NOMO-1 treated with DMSO at 0.1 percent for 48 hours (cell line): ENCODE data around the gene C6orf141.

Experiments
- DNase-seq: peaks from one replicate; lab custom pipeline; 2025; ENCODE audit not compliant: unreplicated experiment; lab: John Stamatoyannopoulos, UW

The C6orf141 gene

GRCh38 chr6:49550492-49551077, at the start of gene C6orf141:
Gene C6orf141, plus strand, starts transcription at chr6:49550668. Its CDS starts 125 bp downstream, at chr6:49550793.
- DNase-seq, result no peak

- DNase-seq, result no peak
Observed at GRCh38 chr6:49504666-49505065, 45.8 kb upstream of the C6orf141 start.

GRCh38 chr6:49506569-49507111, 43.8 kb upstream of the C6orf141 start:
- no peak for DNase-seq

GRCh38 chr6:49509342-49509741, 41.1 kb upstream of the C6orf141 start:
- no peak for DNase-seq

GRCh38 chr6:49513153-49513989, 37.1 kb upstream of the C6orf141 start:
- no peak for DNase-seq

- no peak for DNase-seq
Observed at GRCh38 chr6:49514571-49515484, 35.6 kb upstream of the C6orf141 start.

- DNase-seq, result no peak
Observed at GRCh38 chr6:49515485-49516146, 34.9 kb upstream of the C6orf141 start.

GRCh38 chr6:49516147-49516505, 34.3 kb upstream of the C6orf141 start:
- no peak for DNase-seq

GRCh38 chr6:49517919-49518318, 32.5 kb upstream of the C6orf141 start:
- DNase-seq, result no peak

- no peak for DNase-seq
Observed at GRCh38 chr6:49519660-49520059, 30.8 kb upstream of the C6orf141 start.

GRCh38 chr6:49522710-49523593, 27.5 kb upstream of the C6orf141 start:
- DNase-seq, result no peak

GRCh38 chr6:49523901-49524300, 26.6 kb upstream of the C6orf141 start:
- DNase-seq, result no peak

- DNase-seq, result no peak
Observed at GRCh38 chr6:49524541-49524940, 25.9 kb upstream of the C6orf141 start.

GRCh38 chr6:49526598-49526997, 23.9 kb upstream of the C6orf141 start:
- DNase-seq, result no peak

- DNase-seq, result no peak
Observed at GRCh38 chr6:49527320-49527719, 23.1 kb upstream of the C6orf141 start.

- no peak for DNase-seq
Observed at GRCh38 chr6:49528571-49528970, 21.9 kb upstream of the C6orf141 start.

- DNase-seq, result no peak
Observed at GRCh38 chr6:49530141-49530776, 20.2 kb upstream of the C6orf141 start.

GRCh38 chr6:49531774-49532569, 18.5 kb upstream of the C6orf141 start:
- peak; percentile 73 for DNase-seq
